GM12873 (cell line): ENCODE measurements around the gene ARHGAP45.

ENCODE experiments used
- CTCF ChIP-seq: IDR thresholded peaks from 2 replicates; pipeline ENCODE4 v1.5.1; 2012; ENCODE audit warnings: low read depth, mild to moderate bottlenecking, moderate library complexity, low read length, control low read depth; ENCODE audit not compliant: insufficient read depth; ENCODE audit errors: missing control alignments

Gene ARHGAP45

DNA sequence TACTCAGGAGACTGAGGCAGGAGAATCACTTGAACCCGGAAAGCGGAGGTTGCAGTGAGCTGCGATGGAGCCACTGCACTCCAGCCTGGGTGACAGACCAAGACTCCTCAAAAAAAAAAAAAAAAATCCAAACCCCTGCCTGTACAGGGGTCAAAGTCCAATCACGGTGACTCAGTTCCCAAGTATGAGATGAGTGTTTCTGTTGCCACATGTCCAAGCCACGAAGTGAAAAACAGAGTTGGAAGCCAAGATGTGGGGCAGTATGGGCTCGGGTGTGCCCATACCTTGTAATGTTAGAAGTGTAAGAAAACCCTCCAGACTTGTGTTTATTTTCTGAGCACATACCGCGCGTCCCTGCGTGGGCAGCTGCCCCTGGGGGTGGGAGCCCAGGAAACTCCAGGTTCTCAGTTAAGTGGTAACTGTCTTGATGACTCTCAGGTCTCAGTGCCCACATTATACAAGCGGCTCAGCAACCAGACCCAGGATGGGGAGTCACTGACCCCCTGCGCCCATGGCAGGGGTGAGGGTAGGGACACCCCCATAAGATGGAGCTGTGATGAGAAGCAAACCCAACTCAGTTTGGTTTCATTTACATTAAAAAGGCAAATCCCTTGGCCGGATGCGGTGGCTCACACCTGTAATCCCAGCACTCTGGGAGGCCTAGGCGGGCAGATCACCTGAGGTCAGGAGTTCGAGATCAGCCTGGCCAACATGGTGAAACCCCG lies 35.6 kb downstream of the ARHGAP45 start:
- no peak for TF ChIP-seq CTCF

- TF ChIP-seq CTCF: no peak
Observed at GRCh38 chr19:1103132-1103707, 36.3 kb downstream of the ARHGAP45 start.

GRCh38 chr19:1103708-1104310 lies 36.8 kb downstream of the ARHGAP45 start, which contains the start of gene GPX4:
GPX4 (plus strand) TSS chr19:1103994; CDS start chr19:1104044, 50 bp downstream.
- no peak for TF ChIP-seq CTCF

GRCh38 chr19:1104311-1105007 lies 37.5 kb downstream of the ARHGAP45 start:
- TF ChIP-seq CTCF: no peak

DNA sequence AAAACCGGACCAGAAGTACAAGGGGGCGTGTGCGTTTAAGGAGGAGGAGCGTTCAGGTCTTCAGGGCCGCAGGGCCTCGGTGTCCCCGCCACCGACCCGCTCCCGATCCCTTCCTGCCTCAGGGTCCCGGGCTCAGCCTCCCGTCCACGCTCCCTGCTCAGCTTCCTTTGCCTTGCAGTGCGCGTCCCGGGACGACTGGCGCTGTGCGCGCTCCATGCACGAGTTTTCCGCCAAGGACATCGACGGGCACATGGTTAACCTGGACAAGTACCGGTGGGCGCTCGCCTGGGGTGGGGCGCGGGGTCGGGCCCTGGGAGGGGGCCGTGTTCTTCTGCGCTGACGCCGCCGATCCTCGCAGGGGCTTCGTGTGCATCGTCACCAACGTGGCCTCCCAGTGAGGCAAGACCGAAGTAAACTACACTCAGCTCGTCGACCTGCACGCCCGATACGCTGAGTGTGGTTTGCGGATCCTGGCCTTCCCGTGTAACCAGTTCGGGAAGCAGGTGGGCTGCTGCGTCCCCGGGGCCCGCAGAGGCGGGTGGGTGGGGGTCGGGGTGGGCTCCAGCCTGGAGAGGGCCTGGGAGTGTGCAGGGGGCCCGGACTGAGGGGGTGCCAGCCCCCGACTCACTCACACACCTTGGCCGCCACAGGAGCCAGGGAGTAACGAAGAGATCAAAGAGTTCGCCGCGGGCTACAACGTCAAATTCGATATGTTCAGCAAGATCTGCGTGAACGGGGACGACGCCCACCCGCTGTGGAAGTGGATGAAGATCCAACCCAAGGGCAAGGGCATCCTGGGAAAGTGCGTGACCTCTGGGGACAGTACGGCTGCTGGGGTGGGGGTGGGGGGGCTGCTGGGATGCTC lies 38.3 kb downstream of the ARHGAP45 start:
- no peak for TF ChIP-seq CTCF

DNA sequence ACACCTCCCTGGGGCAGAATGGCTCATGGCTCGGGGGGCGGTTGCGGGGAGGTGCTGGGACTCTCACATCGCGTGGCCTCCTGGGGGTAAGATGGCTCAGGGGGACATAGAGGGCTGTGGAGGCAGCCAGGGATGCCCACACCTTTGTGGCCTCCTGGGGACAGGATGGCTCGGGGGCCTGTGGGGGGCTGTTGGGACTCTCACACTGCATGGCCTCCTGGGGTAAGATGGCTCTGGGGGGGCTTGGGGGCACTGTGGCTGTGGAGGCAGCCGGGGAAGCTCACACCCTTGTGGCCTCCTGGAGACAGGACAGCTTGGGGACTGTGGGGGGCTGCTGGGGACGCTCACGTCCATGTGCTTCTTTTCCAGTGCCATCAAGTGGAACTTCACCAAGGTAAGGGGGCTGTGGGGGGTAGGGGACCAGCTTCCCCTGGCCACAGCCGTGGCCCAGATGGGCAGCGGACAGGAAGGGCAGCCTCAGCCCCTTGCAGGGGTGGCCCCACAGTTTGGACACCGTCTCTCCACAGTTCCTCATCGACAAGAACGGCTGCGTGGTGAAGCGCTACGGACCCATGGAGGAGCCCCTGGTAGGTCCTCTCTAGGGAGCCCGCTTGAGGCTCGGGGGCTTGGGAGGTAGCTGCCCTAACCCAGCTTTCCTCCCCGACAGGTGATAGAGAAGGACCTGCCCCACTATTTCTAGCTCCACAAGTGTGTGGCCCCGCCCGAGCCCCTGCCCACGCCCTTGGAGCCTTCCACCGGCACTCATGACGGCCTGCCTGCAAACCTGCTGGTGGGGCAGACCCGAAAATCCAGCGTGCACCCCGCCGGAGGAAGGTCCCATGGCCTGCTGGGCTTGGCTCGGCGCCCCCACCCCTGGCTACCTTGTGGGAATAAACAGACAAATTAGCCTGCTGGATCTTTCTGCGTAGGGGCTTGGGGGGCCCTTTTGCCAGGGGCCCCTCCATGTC lies 39.2 kb downstream of the ARHGAP45 start:
- no peak for TF ChIP-seq CTCF
